Measurements from ENCODE around the gene OSBP2. TPM values are rescaled to one million over a fixed set of nuclear protein-coding genes. Genes with fewer than 3 reads are reported as not detected.

The OSBP2 gene
- total RNA-seq, 1 donor from 2014 or later: 15.4 TPM

DNA sequence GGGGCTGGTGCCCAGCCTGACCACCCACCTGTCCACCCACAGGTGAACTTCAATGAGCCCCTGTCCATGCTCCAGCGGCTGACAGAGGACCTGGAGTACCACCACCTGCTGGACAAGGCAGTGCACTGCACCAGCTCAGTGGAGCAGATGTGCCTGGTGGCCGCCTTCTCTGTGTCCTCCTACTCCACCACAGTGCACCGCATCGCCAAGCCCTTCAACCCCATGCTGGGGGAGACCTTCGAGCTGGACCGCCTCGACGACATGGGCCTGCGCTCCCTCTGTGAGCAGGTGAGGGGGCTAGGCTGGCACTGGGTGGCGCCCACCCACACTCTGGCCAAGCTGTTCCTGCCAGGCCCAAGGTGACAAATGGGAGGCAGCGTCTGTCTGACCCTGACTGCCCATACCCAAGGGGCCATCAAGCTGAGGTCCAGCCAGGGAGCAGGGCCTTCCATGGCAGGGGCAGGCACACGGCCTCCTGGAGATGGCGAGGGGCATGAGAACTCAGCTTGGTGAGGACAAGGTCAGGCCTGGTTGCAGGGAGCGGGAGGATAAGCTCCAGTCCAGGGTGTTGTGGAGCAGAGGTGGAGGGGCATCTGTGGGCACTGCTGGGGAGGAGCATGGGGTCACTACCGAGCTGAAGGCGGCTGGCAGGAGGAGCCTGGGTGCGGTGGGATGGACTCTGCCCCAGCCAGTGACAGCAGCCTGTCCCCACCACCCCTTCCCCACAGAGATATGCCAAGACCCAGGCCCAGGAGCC lies 196.2 kb downstream of the OSBP2 start:
- DNase-seq (ENCODE audit: extremely low read depth, low read depth, low spot score): no peak

DNA sequence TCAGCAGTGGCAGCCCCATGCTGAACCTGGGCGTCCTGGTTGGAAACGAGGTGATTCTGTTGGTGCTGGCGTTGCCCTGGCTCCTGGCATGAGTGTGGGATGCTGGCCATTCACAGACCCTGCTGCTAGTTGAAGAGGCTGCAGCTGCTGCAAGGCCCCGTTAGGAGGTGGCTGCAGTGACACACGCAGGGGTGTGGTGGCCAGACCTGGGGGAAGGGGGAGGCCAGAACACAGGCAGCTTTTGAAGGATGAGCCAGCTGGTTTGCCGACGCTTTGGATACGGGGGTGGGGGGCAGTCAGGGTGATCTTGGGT lies 196.7 kb downstream of the OSBP2 start:
- no peak for DNase-seq (ENCODE audit: extremely low read depth, low read depth, low spot score)

DNA sequence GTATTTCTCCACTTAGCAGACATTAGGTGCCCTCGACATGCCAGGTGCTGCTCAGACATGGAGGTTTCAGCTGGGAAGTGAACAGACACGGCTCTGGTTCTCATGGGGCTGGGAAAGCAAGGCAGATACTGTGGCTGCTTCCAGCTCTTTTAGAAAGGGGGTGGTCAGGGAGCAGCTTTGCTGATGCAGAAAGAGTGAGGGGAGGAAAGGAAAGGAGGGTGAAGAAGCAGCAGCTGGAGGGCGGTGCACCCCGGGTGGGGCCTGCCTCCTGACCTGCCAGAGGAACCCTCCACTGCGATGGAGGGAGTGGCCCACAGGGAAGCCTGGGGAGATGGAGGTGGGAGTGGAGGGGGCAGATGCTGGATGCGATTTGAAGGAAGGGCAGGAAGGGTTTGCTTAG lies 197.1 kb downstream of the OSBP2 start:
- no peak for DNase-seq (ENCODE audit: extremely low read depth, low read depth, low spot score)

DNA sequence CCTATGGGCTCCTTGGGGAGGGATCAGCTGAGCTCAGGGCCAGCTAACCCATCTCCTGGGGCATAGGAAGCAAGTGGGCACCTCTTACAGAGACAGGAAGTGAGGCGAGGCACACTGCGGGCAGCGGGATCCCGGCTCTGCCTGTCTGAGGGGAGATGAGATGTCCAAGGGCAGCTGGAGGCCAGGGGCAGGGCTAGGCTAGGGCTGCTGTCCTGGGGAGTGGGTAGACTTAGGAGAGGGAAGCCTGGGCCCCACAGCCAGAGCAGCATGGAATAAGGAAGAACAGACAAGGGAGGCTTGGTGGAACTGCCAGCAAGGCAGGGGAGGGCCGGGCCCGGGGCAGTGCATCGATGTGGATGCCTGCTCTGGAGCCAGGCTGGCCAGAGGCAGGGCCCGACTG lies 197.6 kb downstream of the OSBP2 start:
- no peak for DNase-seq (ENCODE audit: extremely low read depth, low read depth, low spot score)

GRCh38 chr22:30892731-30893221 lies 198.1 kb downstream of the OSBP2 start:
- no peak for DNase-seq (ENCODE audit: extremely low read depth, low read depth, low spot score)

- no peak for DNase-seq (ENCODE audit: extremely low read depth, low read depth, low spot score)
Measured at GRCh38 chr22:30893434-30894370, 199.0 kb downstream of the OSBP2 start.

DNA sequence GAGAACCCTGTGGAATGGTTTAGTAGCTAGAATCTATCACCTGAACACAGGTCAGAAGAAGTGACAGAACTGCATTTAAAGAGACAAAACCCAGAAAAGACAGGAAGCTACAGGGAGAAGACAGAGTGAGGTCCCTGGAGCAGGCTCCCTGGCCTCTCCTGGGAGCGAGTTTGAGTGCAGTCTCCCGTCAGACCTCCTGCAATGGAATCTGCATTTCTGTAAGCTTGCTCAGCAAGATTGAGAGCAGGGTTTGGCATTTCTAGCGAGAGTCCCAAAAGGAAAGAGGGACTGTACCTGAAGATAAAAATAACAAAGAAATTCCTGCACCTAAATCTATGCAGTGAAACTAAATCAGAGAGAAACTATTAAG lies 199.7 kb downstream of the OSBP2 start:
- DNase-seq (ENCODE audit: extremely low read depth, low read depth, low spot score): no peak

DNA sequence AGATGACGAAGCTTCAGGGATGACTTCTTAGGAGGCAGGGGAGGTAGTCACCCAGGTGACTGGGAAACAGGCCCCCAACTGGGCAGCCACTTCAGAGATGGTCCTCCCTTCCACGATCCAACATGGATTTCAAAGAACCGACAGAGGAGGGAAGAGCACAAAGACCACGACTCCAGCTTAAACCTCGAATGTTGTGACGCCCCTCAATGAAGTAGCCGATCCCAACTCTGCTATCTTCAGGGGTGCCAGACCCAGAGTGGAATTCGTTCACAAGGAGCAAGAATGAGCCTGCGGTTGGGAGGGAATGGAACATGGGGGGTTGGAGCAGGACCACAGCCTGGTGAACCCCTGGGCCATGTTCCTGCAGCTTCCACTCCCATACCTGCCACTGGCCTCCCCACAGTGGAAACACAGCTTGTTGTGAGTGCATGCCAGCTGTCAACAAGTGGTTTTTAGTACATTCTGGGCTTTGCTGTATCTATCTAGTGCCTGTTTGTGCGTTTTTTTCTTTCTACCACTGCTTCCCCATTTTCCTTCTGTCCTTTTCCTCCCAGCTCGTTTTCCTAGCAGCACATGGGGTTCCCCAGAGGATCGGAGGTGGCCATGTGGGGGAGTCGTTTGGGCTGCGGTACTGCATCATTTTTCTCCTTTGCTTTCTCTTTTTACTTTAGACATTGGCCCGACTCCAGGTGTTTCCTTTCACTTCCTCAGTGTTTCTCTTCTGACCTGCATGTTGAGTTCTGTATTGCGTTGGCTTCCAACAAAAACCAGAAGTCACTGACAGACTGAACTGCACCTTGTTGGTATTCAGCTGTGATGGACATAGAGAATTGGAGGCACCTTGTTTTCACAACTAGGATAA lies 208.1 kb downstream of the OSBP2 start:
- DNase-seq (ENCODE audit: extremely low read depth, low read depth, low spot score): no peak

- DNase-seq (ENCODE audit: extremely low read depth, low read depth, low spot score): no peak
Measured at GRCh38 chr22:30903876-30904460, 209.3 kb downstream of the OSBP2 start.

DNA sequence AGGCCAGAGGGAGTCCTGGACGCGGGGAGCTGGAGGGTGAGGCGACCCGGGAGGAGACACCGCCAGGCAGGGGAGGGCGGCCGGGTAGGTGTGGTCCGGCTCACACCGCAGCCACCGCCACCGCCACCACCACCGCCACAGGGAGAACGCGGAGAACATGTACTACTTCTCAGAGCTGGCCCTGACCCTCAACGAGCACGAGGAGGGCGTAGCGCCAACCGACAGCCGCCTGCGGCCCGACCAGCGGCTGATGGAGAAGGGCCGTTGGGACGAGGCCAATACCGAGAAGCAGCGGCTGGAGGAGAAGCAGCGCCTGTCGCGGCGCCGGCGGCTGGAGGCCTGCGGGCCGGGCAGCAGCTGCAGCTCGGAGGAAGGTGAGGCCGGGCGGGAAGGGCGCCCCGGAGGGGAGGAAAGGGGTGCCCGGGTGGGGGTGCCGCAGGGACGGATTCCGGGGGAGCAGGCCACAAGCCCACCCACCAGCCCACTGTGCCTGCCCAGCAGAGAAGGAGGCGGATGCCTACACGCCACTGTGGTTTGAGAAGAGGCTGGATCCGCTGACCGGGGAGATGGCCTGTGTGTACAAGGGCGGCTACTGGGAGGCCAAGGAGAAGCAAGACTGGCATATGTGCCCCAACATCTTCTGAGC lies 211.1 kb downstream of the OSBP2 start:
- DNase-seq (ENCODE audit: extremely low read depth, low read depth, low spot score): no peak

DNA sequence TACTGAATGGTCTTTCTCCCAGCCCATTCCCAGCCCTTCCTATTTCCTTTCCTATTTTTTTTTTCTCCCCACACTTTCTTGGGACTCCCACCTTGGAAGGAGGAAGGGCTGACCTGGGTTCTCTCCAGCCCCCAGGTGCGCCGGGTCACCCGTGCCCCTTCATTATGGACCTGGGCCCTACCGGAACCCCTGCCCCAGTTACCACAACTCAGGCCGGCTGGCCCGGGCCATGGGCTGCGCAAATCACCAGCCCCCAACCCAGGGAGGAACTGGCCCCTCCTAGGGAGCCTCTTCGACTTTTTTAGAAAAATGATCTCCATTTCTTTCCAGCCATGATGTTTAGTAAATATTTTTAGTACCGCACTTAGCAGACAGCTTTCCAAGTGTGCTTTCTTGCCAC lies 211.7 kb downstream of the OSBP2 start:
- DNase-seq (ENCODE audit: extremely low read depth, low read depth, low spot score): no peak

DNA sequence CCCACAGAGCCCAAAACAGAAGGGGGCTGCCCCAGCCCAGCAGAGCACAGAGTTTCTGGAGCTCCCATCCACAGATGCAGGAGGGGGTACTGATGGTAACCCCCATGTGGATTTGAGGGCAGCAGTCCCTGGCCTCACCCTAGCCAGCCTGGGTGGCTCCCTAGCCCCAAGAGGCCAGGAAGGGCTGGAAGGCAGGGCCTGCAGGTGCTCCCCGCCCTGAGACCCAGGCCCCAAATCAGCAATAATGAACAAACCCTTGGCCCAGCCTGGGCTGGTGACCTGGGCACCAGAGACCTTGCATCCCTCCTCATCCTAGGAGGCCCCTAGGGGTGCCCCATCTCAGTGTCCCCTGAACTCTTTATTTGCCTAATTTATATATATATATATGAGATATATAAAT lies 212.3 kb downstream of the OSBP2 start:
- no peak for DNase-seq (ENCODE audit: extremely low read depth, low read depth, low spot score)

GRCh38 chr22:30908051-30908461 lies 213.4 kb downstream of the OSBP2 start:
- DNase-seq (ENCODE audit: extremely low read depth, low read depth, low spot score): no peak

- DNase-seq (ENCODE audit: extremely low read depth, low read depth, low spot score): no peak
Measured at GRCh38 chr22:30909306-30909705, 214.6 kb downstream of the OSBP2 start.

GRCh38 chr22:30910358-30910757 lies 215.7 kb downstream of the OSBP2 start:
- no peak for DNase-seq (ENCODE audit: extremely low read depth, low read depth, low spot score)

- DNase-seq (ENCODE audit: extremely low read depth, low read depth, low spot score): no peak
Measured at GRCh38 chr22:30918761-30919160, 224.1 kb downstream of the OSBP2 start.

GRCh38 chr22:30919973-30920372 lies 225.3 kb downstream of the OSBP2 start:
- no peak for DNase-seq (ENCODE audit: extremely low read depth, low read depth, low spot score)

DNA sequence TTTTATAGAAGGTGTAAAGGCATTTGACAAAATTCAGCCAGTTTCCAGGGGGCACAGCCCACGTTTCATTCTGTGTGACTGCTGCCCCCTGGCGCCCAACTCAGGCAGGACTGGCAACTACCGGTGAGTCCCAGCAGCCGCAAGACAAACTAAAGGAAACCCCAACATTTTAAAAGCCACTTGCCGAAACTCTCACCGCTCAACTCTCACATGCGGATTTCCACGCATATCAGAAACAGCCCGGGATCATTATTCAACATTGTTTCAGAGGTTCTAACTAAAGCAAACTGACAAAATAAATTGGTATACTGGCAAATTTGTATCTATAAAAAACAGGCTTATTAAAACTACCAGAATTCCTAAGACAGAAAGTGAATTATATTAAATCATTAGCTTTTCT lies 225.7 kb downstream of the OSBP2 start:
- DNase-seq (ENCODE audit: extremely low read depth, low read depth, low spot score): no peak

DNA sequence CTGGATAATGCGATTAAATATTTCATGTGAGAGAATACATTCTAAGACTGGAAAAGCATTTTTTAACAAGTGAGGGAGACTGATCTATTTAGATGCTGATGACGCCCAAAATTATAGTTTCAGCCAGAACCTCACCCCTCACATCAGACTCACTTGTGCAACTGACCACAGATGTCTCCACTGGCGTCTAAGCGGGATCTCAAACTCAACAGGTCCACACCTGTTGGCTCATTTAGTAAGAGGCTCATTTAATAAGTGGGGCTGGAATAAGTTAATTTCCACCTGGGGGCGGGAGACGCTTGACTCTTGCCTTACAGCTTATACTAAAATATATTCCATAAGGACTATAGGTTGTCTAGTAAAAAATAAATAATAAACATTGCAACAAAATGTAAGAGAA lies 226.4 kb downstream of the OSBP2 start:
- no peak for DNase-seq (ENCODE audit: extremely low read depth, low read depth, low spot score)

- DNase-seq (ENCODE audit: extremely low read depth, low read depth, low spot score): no peak
Measured at GRCh38 chr22:30922151-30922611, 227.5 kb downstream of the OSBP2 start.

All from glomerular endothelial cell (primary cell).